H1 (cell line): ENCODE data around the gene CLBA1. TPM values are rescaled to one million over a fixed set of nuclear protein-coding genes. Genes with fewer than 3 reads are reported as not detected.

ENCODE experiments used
- EZH2 ChIP-seq: fragments of 200-600 bp; sonication (generic); IDR thresholded peaks from 2 replicates; pipeline ENCODE4 v1.7.1; 2012; ENCODE audit warnings: low read depth, mild to moderate bottlenecking, moderate library complexity, low read length, inconsistent platforms; ENCODE audit not compliant: severe bottlenecking
- polyA plus RNA-seq, 7 experiments: library from polyadenylated mRNA; depleted of rRNA in 3 of 7; stranded (reverse) in 5 of 7; unstranded in 2 of 7; fragments of >200 nt in 5 of 7; fragments of 200-250 nt in 2 of 7; gene quantifications; 1 replicate in 5 of 7; 2 replicates in 1 of 7; 4 replicates in 1 of 7; pipeline versions ENCODE4 v1.2.1 to v1.2.3, GENCODE V29; 2011 to 2013; ENCODE audit warnings: missing spikeins in 2 of 7, mixed read lengths in 2 of 7
- total RNA-seq: library from RNA; stranded (reverse); fragmentation: NEBNext Ultra II Directional; extraction: Animal tissue kit (Norgen Biotek cat#: 25700); gene quantifications from 2 replicates; pipeline ENCODE4 v1.2.1, GENCODE V29; 2021
- TF ChIP-seq, protein P1 (sequence below): IDR thresholded peaks from 2 replicates; pipeline ENCODE4 v1.6.1; 2012; ENCODE audit warnings: low read length, inconsistent platforms

CLBA1 gene
- total and polyA plus RNA-seq, 2 of the 8 experiments (the other 6 are each of a cell fraction or from before 2014, with no cell fraction given) = 1.6 to 2.4 TPM

DNA sequence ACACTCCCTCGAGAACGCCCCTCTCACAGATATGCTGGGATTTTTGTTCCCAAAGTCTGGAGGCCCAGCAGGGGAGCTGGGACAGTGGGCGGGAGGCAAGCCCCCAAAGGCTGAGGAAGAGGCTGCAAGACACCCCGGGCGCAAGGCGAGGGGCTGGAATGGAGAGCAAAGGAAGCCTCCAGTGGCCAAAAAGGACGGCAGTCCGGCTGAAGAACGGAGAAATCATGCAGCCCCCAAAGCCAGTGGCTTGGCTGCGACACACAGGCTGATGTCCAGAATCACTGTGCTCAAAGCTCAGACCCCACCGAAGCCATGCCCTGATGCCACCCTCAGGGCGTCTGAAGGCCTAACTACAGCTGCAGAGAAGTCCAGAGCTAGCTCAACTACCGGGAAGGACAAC, 10.9 kb downstream of the CLBA1 start (continued):
- TF ChIP-seq EZH2 = no peak
- TF ChIP-seq, protein P1, sequence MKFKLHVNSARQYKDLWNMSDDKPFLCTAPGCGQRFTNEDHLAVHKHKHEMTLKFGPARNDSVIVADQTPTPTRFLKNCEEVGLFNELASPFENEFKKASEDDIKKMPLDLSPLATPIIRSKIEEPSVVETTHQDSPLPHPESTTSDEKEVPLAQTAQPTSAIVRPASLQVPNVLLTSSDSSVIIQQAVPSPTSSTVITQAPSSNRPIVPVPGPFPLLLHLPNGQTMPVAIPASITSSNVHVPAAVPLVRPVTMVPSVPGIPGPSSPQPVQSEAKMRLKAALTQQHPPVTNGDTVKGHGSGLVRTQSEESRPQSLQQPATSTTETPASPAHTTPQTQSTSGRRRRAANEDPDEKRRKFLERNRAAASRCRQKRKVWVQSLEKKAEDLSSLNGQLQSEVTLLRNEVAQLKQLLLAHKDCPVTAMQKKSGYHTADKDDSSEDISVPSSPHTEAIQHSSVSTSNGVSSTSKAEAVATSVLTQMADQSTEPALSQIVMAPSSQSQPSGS = no peak
- TF ChIP-seq, all 59 proteins: peak for 0
